ENCODE results near the gene CIB2. TPM values are rescaled to one million over a fixed set of nuclear protein-coding genes. Genes with fewer than 3 reads are reported as not detected.

CIB2 gene
- total RNA-seq, 8 experiments from 2014 or later: 0.56 to 27.4 (median 19.9) TPM

DNA sequence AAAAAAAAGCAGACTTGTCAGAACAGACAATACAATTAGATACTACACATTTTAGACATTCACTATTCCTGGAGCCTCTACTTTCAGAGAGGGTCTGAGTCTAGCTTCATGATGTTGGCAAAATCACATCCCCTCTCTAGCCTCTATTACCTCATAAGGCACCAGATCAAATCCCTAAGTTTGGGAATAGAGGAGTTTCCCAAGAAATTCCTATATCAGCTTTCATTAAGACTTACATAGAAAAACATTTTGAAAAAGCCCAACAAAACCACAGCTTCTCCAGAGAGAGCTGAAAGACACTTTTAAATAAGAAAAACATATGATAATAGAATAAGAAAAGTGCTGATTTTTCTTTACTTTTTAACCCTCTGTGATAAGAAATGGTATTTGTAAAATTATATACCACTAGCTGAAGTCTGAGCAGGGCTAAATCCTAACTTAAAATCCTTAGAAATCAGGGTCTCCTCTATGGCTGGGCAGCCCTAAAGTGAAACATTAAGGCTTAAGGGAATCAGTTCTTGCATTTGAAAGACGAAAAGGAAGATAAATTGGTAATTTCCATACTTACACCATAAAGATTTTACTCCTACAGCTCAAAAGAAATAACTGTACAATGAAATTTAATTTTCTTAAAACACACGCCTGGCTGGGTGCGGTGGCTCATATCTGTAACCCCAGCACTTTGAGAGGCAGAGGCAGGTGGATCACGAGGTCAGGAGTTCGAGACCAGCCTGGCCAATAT is 58.0 kb downstream of the CIB2 start:
- 29 to 100% (median 88%) methylated on average over 1 to 3 of the region's 5 CpGs; no CpG with 5 or more reads in 2 of the 10 experiments for WGBS, 10 experiments
- Histone ChIP-seq H3K4me1 (replicated peaks in 1 of 2) (peaks cover 15 to 18% of the 10 kb centered on the region in 2 donors), H3K4me3 (no peak overlapping the region), H3K27ac (no peak overlapping the region)
- in situ Hi-C loops (cut with MboI; ENCODE audit: low pct_unique_long_range_greater_than_20kb in 2 of 9, low sequenced_read_pairs in 9 of 9, unreplicated experiment in 9 of 9): no loop called here
- no peak for ATAC-seq (replicated peaks in 6 of 8)

DNA sequence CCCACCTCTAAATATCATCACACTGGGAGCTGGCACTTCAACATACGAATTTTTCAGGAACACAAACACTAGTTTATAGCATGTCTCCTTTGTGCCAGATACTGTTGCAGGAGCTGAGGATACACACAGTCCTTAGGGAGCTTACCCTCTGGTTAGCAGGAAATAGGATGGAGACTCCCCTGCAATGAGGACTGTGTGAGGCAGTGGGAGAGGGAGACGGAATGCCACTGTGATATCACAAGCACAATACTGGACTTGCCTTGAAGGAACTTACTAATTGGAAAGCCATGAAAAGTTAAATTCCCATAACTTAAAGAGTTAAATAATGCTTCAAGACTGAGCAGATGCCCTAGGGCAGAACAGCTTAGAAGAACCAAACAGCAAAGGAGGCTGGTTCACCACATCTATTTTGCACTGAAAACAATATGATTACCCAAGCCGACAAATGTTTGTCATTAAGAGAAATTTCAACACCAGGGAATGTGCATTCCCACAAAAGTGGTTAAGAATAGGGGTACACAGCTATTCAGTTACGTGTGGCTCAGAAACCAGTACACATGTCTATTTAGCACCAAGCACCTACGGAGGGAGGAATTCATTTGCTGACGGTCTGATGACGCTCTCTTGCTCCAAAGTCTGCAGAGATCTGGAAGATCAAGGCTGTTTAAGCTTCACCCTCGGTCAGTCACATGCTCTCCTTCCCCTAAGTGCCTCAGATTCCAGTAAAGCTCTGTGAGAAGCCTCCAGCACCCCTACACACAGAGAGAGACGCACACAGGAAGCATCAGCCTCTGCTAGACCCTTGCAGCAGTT is 59.0 kb downstream of the CIB2 start:
- H3K4me3 ChIP-seq: no peak overlapping the region
- WGBS, 10 experiments: 0 to 80% (median 56%) methylated on average over 2 to 7 of the region's 9 CpGs; no CpG with 5 or more reads in 2 of the 10 experiments
- in situ Hi-C loops (cut with MboI; ENCODE audit: low pct_unique_long_range_greater_than_20kb in 2 of 9, low sequenced_read_pairs in 9 of 9, unreplicated experiment in 9 of 9): no loop called here
- ATAC-seq (replicated peaks in 6 of 8): peak in 5 of 8 experiments; percentile 3 to 38 (median 8)
- no peak overlapping the region for H3K27ac ChIP-seq
- H3K4me1 ChIP-seq (replicated peaks in 1 of 2): peaks cover 19 to 23% of the 10 kb centered on the region in 2 donors

DNA sequence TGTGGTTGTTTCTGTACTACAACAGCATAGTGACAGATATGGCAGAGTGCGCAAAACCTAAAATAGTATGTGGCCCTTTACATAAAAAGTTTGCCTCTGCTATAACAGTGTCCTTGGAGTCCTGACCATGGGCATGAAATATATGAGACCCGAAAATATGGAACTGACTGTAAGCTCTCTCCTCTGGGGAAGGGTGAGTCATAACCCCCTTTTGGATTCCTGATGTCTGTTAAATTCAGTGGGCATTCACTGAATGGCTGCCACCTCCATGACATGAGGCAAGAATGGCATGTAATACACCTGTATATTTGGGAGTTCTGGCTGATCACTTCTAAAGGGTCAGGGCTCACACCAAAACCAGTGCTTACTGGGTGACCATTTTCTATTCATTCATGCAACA is 59.9 kb downstream of the CIB2 start:
- in situ Hi-C loops (cut with MboI; ENCODE audit: low pct_unique_long_range_greater_than_20kb in 2 of 9, low sequenced_read_pairs in 9 of 9, unreplicated experiment in 9 of 9): no loop called here

DNA sequence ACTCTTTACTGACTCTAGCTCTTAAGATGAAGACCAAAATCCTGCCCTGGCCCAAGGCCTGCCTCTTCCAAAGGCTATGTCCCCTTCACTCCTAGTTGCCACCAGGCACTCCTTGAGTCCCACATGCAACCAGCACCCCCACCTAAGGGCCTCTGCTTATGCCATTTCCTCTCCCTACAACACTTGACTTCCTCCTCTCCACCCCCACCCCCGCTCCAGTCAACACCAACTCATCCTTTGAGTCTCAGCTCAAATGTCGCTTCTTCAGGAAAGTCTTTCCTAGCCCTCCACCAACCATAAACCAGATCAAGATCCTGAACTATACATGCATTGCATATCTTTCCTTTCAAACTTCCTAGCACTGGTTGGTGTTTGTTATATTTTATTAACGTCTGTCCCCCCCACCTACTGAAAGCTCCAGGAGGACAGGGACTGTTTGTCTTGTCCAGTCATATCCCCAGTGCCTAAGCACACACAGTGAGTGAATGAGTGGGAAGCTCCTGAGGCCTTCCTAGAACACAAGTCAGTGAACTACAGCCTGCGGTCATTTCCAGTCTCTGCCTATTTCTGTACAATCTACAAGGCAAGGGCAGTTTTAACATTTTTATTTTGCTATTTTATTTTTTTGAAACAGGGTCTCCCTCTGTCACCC is 61.1 kb downstream of the CIB2 start:
- 38 to 100% (median 86%) methylated on average over 1 to 3 of the region's 4 CpGs; no CpG with 5 or more reads in 1 of the 10 experiments for WGBS, 10 experiments
- Histone ChIP-seq H3K27ac (no peak overlapping the region), H3K4me1 (replicated peaks in 1 of 2) (peaks cover 9 to 27% of the 10 kb centered on the region in 2 donors), H3K4me3 (no peak overlapping the region)
- no peak for ATAC-seq (replicated peaks in 6 of 8)
- in situ Hi-C loops (cut with MboI; ENCODE audit: low pct_unique_long_range_greater_than_20kb in 2 of 9, low sequenced_read_pairs in 9 of 9, unreplicated experiment in 9 of 9): no loop called here

More for the DNA sequence above, 59.9 kb downstream of the CIB2 start:
- 17 to 100% (median 95%) methylated on average over 1 to 2 of the region's 2 CpGs; no CpG with 5 or more reads in 2 of the 10 experiments for WGBS, 10 experiments
- Histone ChIP-seq H3K4me3 (no peak overlapping the region), H3K27ac (no peak overlapping the region), H3K4me1 (replicated peaks in 1 of 2) (peaks cover 15 to 26% of the 10 kb centered on the region in 2 donors)
- no peak for ATAC-seq (replicated peaks in 6 of 8)

DNA sequence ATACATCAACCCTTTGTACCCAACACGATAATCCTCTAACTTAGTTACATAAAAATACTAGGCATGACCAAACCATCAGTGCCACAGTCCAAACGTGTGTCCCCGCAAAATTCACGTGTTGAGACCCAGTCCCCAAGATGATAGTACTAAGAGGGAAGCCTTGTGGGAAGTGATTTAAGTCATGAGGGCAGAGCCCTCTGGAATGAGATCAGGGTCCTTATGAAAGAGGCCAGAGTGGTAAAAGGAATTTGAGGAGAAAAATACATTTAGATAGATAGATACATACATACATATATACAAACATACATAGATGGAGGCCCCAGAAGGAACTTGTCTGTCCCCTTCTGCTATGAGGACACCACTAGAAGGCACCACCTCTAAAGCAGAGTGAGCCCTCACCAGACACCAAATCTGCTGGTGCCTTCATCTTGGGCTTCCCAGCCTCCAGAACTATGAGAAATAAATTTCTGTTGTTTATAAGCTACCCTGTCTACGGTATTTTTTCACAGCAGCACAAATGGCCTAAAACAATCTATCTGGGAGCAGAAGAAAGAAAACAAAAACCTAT is 61.7 kb downstream of the CIB2 start:
- H3K4me3 ChIP-seq: no peak overlapping the region

DNA sequence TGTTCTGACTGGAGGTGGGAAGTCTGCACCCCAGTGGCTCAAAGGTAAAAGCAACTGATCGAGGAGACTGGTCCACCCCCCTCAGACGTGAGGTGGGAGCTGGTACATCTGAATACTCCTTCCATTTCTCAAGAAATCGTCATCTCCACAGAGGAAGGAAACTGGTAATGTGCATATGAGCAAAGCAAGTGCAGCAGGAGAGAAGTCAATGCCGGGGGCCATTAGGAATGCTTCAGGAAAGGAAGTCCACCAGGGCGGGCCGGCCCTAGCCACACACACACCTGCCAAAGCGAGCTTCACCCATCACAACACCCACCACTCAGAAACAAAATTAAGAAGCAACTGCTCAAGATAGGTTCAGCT is 62.2 kb downstream of the CIB2 start:
- Histone ChIP-seq H3K4me3 (no peak overlapping the region), H3K27ac (no peak overlapping the region), H3K4me1 (replicated peaks in 1 of 2) (peaks cover 9 to 27% of the 10 kb centered on the region in 2 donors)
- whole genome bisulfite sequencing, 10 experiments: 0 to 83% (median 35%) methylated on average over 2 to 6 of the region's 7 CpGs; no CpG with 5 or more reads in 3 of the 10 experiments
- in situ Hi-C loops (cut with MboI; ENCODE audit: low pct_unique_long_range_greater_than_20kb in 2 of 9, low sequenced_read_pairs in 9 of 9, unreplicated experiment in 9 of 9): no loop called here
- peak in 4 of 8 experiments; percentile 6 to 50 (median 16) for ATAC-seq (replicated peaks in 6 of 8)

More for the DNA sequence above, 61.7 kb downstream of the CIB2 start:
- ATAC-seq (replicated peaks in 6 of 8): no peak
- no peak overlapping the region for H3K27ac ChIP-seq
- WGBS, 10 experiments: 13 to 100% (median 80%) methylated on average over 1 to 5 of the region's 5 CpGs; no CpG with 5 or more reads in 3 of the 10 experiments
- peaks cover 9 to 27% of the 10 kb centered on the region in 2 donors for H3K4me1 ChIP-seq (replicated peaks in 1 of 2)
- in situ Hi-C loops (cut with MboI; ENCODE audit: low pct_unique_long_range_greater_than_20kb in 2 of 9, low sequenced_read_pairs in 9 of 9, unreplicated experiment in 9 of 9): no loop called here

DNA sequence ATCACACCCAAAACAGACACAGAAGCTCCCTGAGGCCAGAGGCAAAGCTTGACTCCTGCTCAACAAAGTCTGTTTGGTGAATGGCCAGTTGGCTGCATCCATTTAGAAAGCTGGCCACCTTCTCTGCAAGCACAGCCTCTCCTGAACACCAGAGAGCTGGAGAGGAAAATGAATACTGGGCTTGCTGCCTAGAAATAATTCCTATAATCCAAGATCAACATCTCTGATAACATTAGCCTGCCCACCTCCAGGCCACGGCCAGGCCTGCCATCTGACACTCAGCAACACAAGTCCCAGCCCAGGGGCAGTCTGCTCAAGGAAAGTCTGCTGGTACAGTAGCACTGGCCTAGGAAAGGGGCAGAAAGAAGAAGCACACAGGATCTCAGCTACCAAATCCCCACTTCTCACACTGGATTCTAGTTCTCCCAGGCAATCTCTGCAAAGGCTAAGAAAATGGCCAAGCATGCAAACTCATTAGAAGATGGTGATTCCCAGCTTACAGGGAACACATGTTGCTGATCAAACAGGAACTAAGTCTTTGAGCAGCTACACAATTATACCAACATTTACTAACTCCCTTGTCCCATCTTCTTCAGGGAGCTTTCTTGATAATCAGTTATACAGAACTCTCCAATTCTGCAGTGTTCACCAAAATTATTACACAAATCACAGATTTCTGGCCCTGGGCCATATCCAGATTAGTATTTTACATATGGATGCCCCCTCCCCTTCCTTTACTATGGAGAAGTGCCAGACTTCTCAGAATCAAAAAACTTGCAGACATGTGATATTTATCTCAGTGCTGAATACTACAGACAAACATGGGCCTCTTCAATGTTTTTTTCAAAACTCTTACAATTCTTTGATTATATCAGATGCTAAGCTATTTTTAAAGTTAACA is 63.7 kb downstream of the CIB2 start:
- H3K27ac ChIP-seq: no peak overlapping the region
- peak in 3 of 8 experiments; percentile 3 to 74 (median 3) for ATAC-seq (replicated peaks in 6 of 8)
- H3K4me1 ChIP-seq (replicated peaks in 1 of 2): peaks cover 9 to 25% of the 10 kb centered on the region in 2 donors
- WGBS, 10 experiments: 80% methylated on average over 1 of the region's 1 CpG; no CpG with 5 or more reads in 9 of the 10 experiments
- in situ Hi-C loops (cut with MboI; ENCODE audit: low pct_unique_long_range_greater_than_20kb in 2 of 9, low sequenced_read_pairs in 9 of 9, unreplicated experiment in 9 of 9): no loop called here
- no peak overlapping the region for H3K4me3 ChIP-seq

DNA sequence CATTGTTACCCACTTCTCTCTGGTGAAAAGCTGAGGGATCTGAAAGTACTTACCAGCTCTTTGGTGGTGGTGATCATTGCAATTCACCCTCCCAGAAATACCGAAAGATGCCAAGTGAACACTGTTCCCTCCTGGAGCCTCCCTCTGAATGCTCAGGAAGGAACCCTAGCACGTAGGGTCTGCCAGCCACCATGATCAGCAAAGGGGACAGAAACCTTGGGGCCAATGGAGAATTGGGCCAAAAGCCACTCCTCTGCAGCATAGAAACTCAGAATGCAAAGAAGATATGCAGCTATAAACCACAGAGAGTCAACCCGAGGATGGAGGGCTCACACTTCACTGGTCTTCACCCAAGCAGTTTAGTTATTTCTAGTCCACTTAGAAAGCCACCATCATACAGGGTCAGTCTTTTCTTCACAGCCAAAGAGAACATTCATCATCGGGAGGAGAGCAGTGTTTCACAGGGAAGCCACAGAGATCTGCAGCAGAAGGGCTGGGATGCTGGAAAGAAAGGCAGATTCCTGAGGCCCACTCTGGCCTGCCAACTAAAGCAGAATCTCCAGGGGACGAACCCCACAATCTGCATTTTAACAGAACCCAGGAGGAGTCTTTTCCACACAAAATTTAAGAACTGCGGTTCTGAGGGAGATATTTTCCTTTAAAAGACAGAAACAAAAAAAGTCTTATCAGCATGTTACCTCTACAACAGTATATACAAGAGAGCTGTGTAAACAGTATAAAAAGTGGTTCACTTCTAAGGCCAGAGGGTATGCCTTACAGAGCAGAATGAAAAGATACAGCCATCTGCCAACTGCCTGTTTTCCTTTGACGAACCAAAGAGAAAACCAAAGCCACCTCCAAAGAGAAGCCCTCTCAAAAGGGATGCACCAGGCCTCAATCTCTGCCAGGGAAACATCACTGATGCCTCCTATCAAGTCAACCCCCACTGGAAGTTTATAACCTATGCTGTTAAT is 65.0 kb downstream of the CIB2 start:
- WGBS, 10 experiments: 0 to 65% (median 41%) methylated on average over 1 to 5 of the region's 7 CpGs
- Histone ChIP-seq H3K27ac (no peak overlapping the region), H3K4me3 (no peak overlapping the region), H3K4me1 (replicated peaks in 1 of 2) (peaks cover 9 to 27% of the 10 kb centered on the region in 2 donors)
- in situ Hi-C loops (cut with MboI; ENCODE audit: low pct_unique_long_range_greater_than_20kb in 2 of 9, low sequenced_read_pairs in 9 of 9, unreplicated experiment in 9 of 9): no loop called here
- ATAC-seq (replicated peaks in 6 of 8): no peak

DNA sequence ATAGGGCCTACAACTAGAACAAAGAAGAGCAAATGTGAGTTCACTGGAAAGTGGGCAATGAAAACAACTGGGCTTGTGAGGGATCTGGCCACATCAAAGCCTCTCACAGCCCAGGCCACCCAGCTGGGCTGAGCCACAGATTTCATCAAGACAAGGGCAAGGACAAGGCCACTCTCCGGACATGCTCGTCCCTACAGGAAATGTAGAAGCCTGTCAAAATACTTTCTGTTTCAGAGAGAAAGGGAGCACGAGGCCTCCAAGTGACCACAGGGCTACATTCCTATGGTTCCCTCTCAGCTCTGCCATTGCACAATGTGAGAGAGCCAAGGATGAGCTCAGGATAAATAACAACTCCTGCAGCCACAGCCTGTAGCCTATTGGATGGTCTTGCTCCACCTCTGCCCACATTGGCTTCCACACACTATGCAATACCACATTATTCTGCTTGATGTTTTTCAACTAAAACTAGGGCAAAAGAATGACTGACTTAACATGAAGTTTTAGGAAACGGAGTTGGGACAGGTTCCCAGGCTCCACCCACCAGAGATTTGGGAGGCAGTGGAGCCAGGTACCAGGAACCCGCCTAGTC is 65.9 kb downstream of the CIB2 start:
- H3K4me3 ChIP-seq: no peak overlapping the region
- peaks cover 9 to 27% of the 10 kb centered on the region in 2 donors for H3K4me1 ChIP-seq (replicated peaks in 1 of 2)
- WGBS, 10 experiments: 0 to 100% (median 87%) methylated on average over 1 to 3 of the region's 5 CpGs; no CpG with 5 or more reads in 1 of the 10 experiments
- peak in 5 of 8 experiments; percentile 22 to 71 (median 45) for ATAC-seq (replicated peaks in 6 of 8)
- no peak overlapping the region for H3K27ac ChIP-seq
- in situ Hi-C loops (cut with MboI; ENCODE audit: low pct_unique_long_range_greater_than_20kb in 2 of 9, low sequenced_read_pairs in 9 of 9, unreplicated experiment in 9 of 9): no loop called here

DNA sequence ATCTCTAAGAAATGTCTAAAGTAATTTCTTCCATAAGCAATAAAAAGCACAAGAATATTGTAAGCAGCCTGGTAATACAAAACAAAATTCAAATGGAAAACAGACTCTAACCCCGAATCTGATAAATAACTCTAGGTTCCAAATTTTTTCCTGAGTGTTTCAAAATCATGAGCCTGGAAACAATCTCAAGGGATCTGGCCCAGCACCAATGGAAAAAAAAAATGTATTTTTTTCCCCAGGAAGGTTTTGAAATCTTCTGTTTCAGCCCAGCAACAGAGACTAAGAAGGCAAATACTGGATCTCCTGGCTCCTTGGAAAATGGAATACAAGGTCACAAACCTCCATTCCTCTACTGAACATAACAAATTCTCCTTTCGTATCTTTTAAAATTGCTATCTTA is 66.7 kb downstream of the CIB2 start:
- 0 to 100% (median 80%) methylated on average over 1 to 2 of the region's 2 CpGs; no CpG with 5 or more reads in 1 of the 10 experiments for WGBS, 10 experiments
- in situ Hi-C loops (cut with MboI; ENCODE audit: low pct_unique_long_range_greater_than_20kb in 2 of 9, low sequenced_read_pairs in 9 of 9, unreplicated experiment in 9 of 9): no loop called here
- H3K4me1 ChIP-seq (replicated peaks in 1 of 2): peaks cover 9 to 27% of the 10 kb centered on the region in 2 donors
- ATAC-seq (replicated peaks in 6 of 8): no peak
- H3K4me3 ChIP-seq: no peak overlapping the region
- H3K27ac ChIP-seq: no peak overlapping the region

DNA sequence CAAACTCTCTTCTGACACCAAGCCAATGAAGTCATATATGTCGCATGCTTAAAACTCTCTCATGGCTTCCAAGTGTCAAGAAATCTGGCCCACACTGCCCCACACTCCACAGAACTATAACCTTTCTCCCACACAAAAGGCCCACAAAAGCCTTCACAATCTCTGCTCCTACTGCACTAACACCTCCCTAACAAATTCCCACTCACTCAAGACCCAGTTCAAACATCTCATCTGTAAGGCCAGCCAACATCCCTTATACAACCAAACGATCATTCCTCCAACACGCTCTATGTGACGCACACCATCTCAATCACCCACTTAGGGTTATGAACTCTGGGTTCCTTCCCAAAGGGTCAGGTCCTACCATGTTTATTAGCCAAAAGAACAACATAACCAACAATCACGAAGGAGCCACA is 67.3 kb downstream of the CIB2 start:
- in situ Hi-C loops (cut with MboI; ENCODE audit: low pct_unique_long_range_greater_than_20kb in 2 of 9, low sequenced_read_pairs in 9 of 9, unreplicated experiment in 9 of 9): no loop called here
- no peak for ATAC-seq (replicated peaks in 6 of 8)
- WGBS, 10 experiments: 34 to 100% (median 87%) methylated on average over 1 to 5 of the region's 5 CpGs; no CpG with 5 or more reads in 2 of the 10 experiments
- Histone ChIP-seq H3K4me1 (replicated peaks in 1 of 2) (peaks cover 9 to 25% of the 10 kb centered on the region in 2 donors), H3K27ac (no peak overlapping the region), H3K4me3 (no peak overlapping the region)

Data from motor neuron (in vitro differentiated cells).